Epithelial cell of esophagus (primary cell): ENCODE data around the gene RARS2.

ENCODE experiments used
- DNase-seq: peaks from one replicate; pipeline ENCODE4 v3.0.0; 2010; ENCODE audit warnings: low read depth
- H3K4me3 ChIP-seq: 2 replicates; pipeline ENCODE4 v1.5.1; 2011; ENCODE audit warnings: mild to moderate bottlenecking, low read length, control low read depth
- TF ChIP-seq, protein P1 (sequence below): IDR thresholded peaks from 2 replicates; pipeline ENCODE4 v1.5.1; 2011; ENCODE audit warnings: low read depth, mild to moderate bottlenecking, low read length, control low read depth, inconsistent platforms; ENCODE audit not compliant: insufficient read depth; ENCODE audit errors: missing control alignments

Gene RARS2

DNA sequence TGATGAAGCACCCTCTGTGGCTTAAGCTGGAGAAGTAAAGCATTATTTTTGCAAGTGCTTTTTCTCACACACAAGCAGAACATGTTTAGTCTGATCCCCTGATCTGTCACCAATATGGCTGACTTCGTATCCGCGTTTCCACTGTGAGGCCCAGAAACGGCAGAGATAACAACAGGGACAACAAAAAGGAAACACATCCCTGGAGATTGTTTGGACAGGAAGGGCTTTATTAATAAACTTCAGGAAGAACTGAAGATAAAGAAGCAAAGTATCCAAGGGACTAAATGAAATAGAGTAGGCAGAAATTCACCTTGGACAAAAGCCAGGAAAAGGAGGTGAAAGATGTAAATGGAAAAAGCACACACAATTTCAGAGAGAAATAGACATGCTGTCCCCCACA is 49.2 kb downstream of the RARS2 start:
- no peak for DNase-seq
- TF ChIP-seq, protein P1, sequence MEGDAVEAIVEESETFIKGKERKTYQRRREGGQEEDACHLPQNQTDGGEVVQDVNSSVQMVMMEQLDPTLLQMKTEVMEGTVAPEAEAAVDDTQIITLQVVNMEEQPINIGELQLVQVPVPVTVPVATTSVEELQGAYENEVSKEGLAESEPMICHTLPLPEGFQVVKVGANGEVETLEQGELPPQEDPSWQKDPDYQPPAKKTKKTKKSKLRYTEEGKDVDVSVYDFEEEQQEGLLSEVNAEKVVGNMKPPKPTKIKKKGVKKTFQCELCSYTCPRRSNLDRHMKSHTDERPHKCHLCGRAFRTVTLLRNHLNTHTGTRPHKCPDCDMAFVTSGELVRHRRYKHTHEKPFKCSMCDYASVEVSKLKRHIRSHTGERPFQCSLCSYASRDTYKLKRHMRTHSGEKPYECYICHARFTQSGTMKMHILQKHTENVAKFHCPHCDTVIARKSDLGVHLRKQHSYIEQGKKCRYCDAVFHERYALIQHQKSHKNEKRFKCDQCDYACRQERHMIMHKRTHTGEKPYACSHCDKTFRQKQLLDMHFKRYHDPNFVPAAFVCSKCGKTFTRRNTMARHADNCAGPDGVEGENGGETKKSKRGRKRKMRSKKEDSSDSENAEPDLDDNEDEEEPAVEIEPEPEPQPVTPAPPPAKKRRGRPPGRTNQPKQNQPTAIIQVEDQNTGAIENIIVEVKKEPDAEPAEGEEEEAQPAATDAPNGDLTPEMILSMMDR, result no peak
- H3K4me3 ChIP-seq, result no peak overlapping the region

DNA sequence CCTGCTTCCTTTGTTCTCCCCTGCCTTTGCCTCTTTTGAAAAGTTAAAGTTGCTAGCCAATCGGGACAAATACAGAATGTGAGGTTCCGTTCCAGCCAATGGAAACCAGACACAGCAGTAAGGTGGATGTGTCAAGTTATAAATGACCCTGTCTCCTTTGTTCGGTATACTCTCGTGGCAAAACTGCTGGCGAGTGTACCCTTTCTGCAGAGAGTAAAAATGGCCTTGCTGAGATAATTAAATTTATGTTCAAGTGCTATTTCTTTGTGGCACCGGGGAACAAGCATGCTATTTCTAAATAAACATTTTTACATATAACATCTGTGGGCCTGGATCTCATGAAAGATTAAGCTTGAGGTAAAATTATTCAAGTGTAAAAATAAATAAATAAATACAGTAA is 50.2 kb downstream of the RARS2 start:
- no peak overlapping the region for H3K4me3 ChIP-seq
- no peak for DNase-seq
- TF ChIP-seq, protein P1, result no peak

DNA sequence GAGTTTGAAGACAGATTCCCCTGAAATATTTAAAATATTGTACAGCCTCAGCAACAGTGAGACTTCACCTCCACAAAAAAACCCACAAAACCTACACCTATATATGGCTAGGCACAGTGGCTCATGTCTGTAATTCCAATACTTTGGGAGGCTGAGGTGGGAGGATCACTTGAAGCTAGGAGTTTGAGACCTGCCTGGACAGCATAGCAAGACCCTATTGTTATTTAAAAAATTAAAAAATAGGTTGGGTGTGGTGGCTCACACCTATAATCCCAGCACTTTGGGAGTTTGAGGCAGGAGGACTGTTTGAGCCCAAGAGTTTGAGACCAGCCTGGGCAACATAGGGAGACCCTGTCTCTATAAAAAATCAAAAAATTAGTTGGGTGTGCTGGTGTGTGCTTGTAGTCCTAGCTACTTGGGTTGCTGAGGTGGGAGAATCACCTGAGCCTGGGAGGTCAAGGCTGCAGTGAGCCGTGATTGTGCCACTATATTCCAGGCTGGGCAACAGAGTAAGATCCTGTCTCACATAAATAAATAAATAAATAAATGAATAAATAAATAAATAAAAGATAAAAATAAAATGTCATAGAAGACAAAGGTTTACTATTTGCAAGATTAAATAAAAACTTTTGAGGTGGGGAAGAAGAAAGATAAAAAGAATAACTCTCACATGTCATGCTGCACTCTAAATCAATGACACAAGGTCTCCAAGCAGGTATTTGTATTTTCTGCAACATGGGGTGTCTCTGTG is 51.1 kb downstream of the RARS2 start:
- no peak overlapping the region for H3K4me3 ChIP-seq
- DNase-seq, result no peak
- TF ChIP-seq, protein P1, result no peak

DNA sequence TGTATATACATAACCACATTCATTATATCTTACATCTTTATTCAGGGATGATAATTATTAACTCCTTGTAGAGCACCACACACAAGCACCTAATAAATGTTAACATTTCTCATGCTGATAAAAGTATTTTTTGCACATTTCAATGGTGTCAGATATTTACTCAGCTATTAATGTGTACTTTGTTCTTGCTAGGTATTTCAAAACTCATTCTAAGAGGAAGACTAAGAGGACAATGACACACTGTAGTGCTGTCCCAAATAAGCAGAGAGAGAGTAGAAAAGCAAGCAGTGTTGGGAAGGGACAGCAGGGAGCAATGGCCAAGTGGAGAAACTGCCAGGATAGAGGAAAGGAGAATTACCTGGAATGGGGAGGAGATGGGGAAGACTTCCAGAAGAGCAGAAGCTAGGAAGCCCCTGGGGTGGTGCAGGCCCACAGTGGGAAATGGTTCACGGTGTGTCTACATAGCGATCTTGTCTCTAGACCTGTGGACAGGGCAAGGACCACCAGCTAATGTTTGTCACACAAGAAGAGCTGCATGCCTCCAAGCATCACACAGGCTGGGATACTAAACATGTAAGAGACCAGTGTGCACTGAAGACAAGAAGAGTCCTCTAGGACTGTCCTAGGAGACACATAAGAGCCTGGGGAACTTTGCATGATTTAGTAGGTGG is 55.3 kb downstream of the RARS2 start:
- H3K4me3 ChIP-seq, result no peak overlapping the region
- TF ChIP-seq, protein P1, result no peak
- DNase-seq, result no peak

DNA sequence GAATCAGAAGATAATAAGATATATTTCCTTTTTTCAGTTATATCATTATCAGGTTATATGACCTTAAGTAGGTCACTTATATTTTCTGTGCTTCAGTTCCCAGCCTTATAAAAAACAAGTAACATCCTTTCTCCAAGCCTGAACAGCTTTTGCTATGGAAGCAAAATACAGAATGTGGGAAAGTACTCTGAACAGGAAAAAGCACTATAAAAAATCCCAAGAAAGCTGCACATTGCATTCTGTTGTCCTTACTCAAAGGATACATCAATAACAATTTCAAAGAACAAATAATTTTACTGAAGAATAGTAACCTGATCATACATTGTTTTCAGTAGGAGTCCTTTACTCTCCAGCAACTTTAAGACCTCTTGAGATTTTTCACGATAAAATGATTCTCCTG is 60.6 kb downstream of the RARS2 start:
- no peak for DNase-seq
- TF ChIP-seq, protein P1, result no peak
- H3K4me3 ChIP-seq, result no peak overlapping the region

DNA sequence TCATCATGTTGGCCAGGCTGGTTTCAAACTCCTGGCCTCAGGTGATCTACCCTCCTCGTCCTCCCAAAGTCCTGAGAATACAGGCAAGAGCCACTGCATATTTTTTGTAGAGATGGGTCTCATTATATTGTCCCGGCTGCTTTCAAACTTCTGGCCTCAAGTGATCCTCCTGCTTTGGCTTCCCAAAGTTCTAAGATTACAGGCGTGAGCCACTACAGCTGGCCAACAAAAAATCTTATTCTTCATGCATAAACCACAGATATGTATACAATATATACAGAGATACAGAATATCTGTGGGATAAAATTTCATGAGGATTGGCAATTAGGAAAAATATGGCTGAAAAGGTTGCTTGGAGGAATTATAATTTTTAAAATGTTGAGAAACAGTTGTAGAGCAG is 67.1 kb downstream of the RARS2 start:
- DNase-seq, result no peak
- TF ChIP-seq, protein P1, result no peak
- no peak overlapping the region for H3K4me3 ChIP-seq
